GM23248 (cell line): ENCODE data around the gene FUT8. TPM values are rescaled to one million over a fixed set of nuclear protein-coding genes. Genes with fewer than 3 reads are reported as not detected.
A peak's percentile ranks its signal among the peaks of the same experiment; 100 is the strongest.
"Not testable (repeated sequence)": the region's sequence is repeated elsewhere in the genome, so short reads cannot be mapped to it uniquely, and the experiment has no call there.

Experiments
- DNase-seq: peaks from one replicate; pipeline ENCODE4 v3.0.0-alpha.2; 2015
- H2AFZ ChIP-seq: fragments of 200-600 bp; sonication (generic); 2 replicates; pipeline ENCODE4 v1.6.1; 2016; ENCODE audit warnings: antibody characterized with exemption
- H3F3A ChIP-seq: fragments of 200-600 bp; sonication (generic); 2 replicates; pipeline ENCODE4 v1.6.1; 2016; ENCODE audit warnings: mild to moderate bottlenecking, antibody characterized with exemption, mixed run types; ENCODE audit not compliant: insufficient read depth
- H3K27ac ChIP-seq: fragments of 200-600 bp; sonication (generic); 2 replicates; pipeline ENCODE4 v1.5.1; 2016; ENCODE audit warnings: mild to moderate bottlenecking
- H3K27me3 ChIP-seq: fragments of 200-600 bp; sonication (generic); replicated peaks from 2 replicates; pipeline ENCODE4 v1.6.1; 2016; ENCODE audit warnings: mild to moderate bottlenecking; ENCODE audit not compliant: insufficient read depth
- H3K36me3 ChIP-seq: fragments of 200-600 bp; sonication (generic); 2 replicates; pipeline ENCODE4 v1.6.1; 2016; ENCODE audit warnings: low read depth, mild to moderate bottlenecking
- H3K4me1 ChIP-seq: fragments of 200-600 bp; sonication (generic); 2 replicates; pipeline ENCODE4 v1.6.1; 2016; ENCODE audit warnings: mild to moderate bottlenecking; ENCODE audit not compliant: insufficient read depth
- H3K4me2 ChIP-seq: fragments of 200-600 bp; sonication (generic); one replicate; pipeline ENCODE4 v1.6.1; 2016; ENCODE audit warnings: mild to moderate bottlenecking; ENCODE audit not compliant: unreplicated experiment
- H3K4me3 ChIP-seq: fragments of 200-600 bp; sonication (generic); 2 replicates; pipeline ENCODE4 v1.5.1; 2016; ENCODE audit warnings: mild to moderate bottlenecking
- H3K79me2 ChIP-seq: fragments of 200-600 bp; sonication (generic); 2 replicates; pipeline ENCODE4 v1.6.1; 2016; ENCODE audit warnings: mild to moderate bottlenecking; ENCODE audit not compliant: insufficient read depth
- H3K9ac ChIP-seq: fragments of 200-600 bp; sonication (generic); 2 replicates; pipeline ENCODE4 v1.6.1; 2016; ENCODE audit warnings: mild to moderate bottlenecking
- H3K9me2 ChIP-seq: fragments of 200-600 bp; sonication (generic); 2 replicates; pipeline ENCODE4 v1.6.1; 2016; ENCODE audit warnings: mixed run types, mild to moderate bottlenecking, moderate library complexity; ENCODE audit not compliant: insufficient read depth
- H3K9me3 ChIP-seq: fragments of 200-600 bp; sonication (generic); one replicate; pipeline ENCODE4 v1.6.1; 2017; ENCODE audit warnings: low read depth
- H4K20me1 ChIP-seq: fragments of 200-600 bp; sonication (generic); 2 replicates; pipeline ENCODE4 v1.6.0; 2016; ENCODE audit not compliant: insufficient read depth
- EZH2 ChIP-seq: fragments of 200-600 bp; sonication (generic); IDR thresholded peaks from 2 replicates; pipeline ENCODE4 v1.6.1; 2018; ENCODE audit warnings: antibody characterized with exemption, mild to moderate bottlenecking; ENCODE audit not compliant: insufficient read depth, poor library complexity, severe bottlenecking
- EZH2phosphoT487 ChIP-seq: fragments of 200-600 bp; sonication (generic); IDR thresholded peaks from 2 replicates; pipeline ENCODE4 v1.6.1; 2018; ENCODE audit warnings: antibody characterized with exemption, moderate library complexity, mild to moderate bottlenecking, low read depth; ENCODE audit not compliant: insufficient read depth
- WGBS, 2 experiments: methylation state at CpG; one replicate each; pipeline ENCODE4 v1.1.6; 2015 to 2017; ENCODE audit warnings: low lambda C conversion rate in 2 of 2, low coverage in 1 of 2; ENCODE audit errors: missing lambda C conversion rate in 2 of 2; 5-methylcytosine and 5-hydroxymethylcytosine counted together
- in situ Hi-C: fragments of 300-500 bp; cut with MboI; formaldehyde crosslinking; loops from 2 replicates; pipeline ENCODE4 v1.15.0; 2020
- polyA plus RNA-seq: library from polyadenylated mRNA; unstranded; fragments of >200 nt; fragmentation: Nextera tagmentation; extraction: Ambion mirVana; gene quantifications from 2 replicates; pipeline ENCODE4 v1.2.1, GENCODE V29; 2016
- total RNA-seq: library from RNA; depleted of rRNA; stranded (reverse); fragments of >200 nt; shearing (Covaris generic); gene quantifications from 2 replicates; pipeline ENCODE4 v1.2.3, GENCODE V29; 2014

FUT8 gene
- total and polyA plus RNA-seq, 2 experiments from 2014 or later = 40.0 to 60.6 TPM

GRCh38 chr14:65704850-65705249, 292.3 kb downstream of the FUT8 start:
- TF ChIP-seq EZH2 = no peak
- no peak for TF ChIP-seq EZH2phosphoT487
- peaks cover 17% of the 10 kb centered on the region; the same call in 1 of the 2 replicates for H3F3A ChIP-seq
- H3K36me3 ChIP-seq = no peaks in the 10 kb centered on the region
- H3K27me3 ChIP-seq = no peaks in the 10 kb centered on the region
- no peaks in the 10 kb centered on the region for H3K9me3 ChIP-seq
- H3K9ac ChIP-seq = no peak overlapping the region; the same call in 1 of the 2 replicates
- H3K79me2 ChIP-seq = peaks cover 18% of the 10 kb centered on the region; the same call in 1 of the 2 replicates
- H4K20me1 ChIP-seq = peaks cover 5% of the 10 kb centered on the region; the same call in 1 of the 2 replicates
- no peak overlapping the region for H2AFZ ChIP-seq
- in situ Hi-C loops = no loop called here
- H3K4me1 ChIP-seq = peaks cover 22% of the 10 kb centered on the region
- H3K4me2 ChIP-seq = peak overlapping the region; percentile 53
- H3K4me3 ChIP-seq = no peak overlapping the region
- DNase-seq = peak; percentile 42
- H3K27ac ChIP-seq = peak overlapping the region; percentile 66
- no peaks in the 10 kb centered on the region for H3K9me2 ChIP-seq

GRCh38 chr14:65709576-65709975, 297.0 kb downstream of the FUT8 start:
- H4K20me1 ChIP-seq = peaks cover 5% of the 10 kb centered on the region; the same call in 1 of the 2 replicates
- H3K9me2 ChIP-seq = no peaks in the 10 kb centered on the region
- H3K36me3 ChIP-seq = no peaks in the 10 kb centered on the region
- no peaks in the 10 kb centered on the region for H3K27me3 ChIP-seq
- 48 to 52% methylated on average over 6 of the region's 6 CpGs for WGBS, 2 experiments
- H3K4me2 ChIP-seq = no peak overlapping the region
- in situ Hi-C loops = no loop called here
- peaks cover 8% of the 10 kb centered on the region for H3K4me1 ChIP-seq
- H3K27ac ChIP-seq = no peak overlapping the region
- TF ChIP-seq EZH2 (no peak), EZH2phosphoT487 (no peak)
- no peak overlapping the region for H3K9ac ChIP-seq
- no peaks in the 10 kb centered on the region for H3K9me3 ChIP-seq
- H3K4me3 ChIP-seq = no peak overlapping the region
- peak; percentile 38 for DNase-seq
- H3K79me2 ChIP-seq = peaks cover 25% of the 10 kb centered on the region
- peaks cover 11% of the 10 kb centered on the region; the same call in 1 of the 2 replicates for H3F3A ChIP-seq
- no peak overlapping the region for H2AFZ ChIP-seq

- H2AFZ ChIP-seq, H3K9ac ChIP-seq, H3K4me2 ChIP-seq, H3K4me3 ChIP-seq, H3K36me3 ChIP-seq, DNase-seq, H4K20me1 ChIP-seq, H3K9me2 ChIP-seq, H3K27me3 ChIP-seq, H3K27ac ChIP-seq, in situ Hi-C loops, H3F3A ChIP-seq, H3K4me1 ChIP-seq, H3K9me3 ChIP-seq: not testable (repeated sequence)
- peaks cover 16% of the 10 kb centered on the region for H3K79me2 ChIP-seq
- 97 to 100% methylated on average over 2 to 35 of the region's 35 CpGs for WGBS, 2 experiments
Measured at GRCh38 chr14:65716813-65717212, 304.3 kb downstream of the FUT8 start.

GRCh38 chr14:65717384-65717915, 304.9 kb downstream of the FUT8 start:
- H4K20me1 ChIP-seq, H3K36me3 ChIP-seq, H3K4me3 ChIP-seq, H3K4me2 ChIP-seq, DNase-seq, H3K9me3 ChIP-seq, H3F3A ChIP-seq, in situ Hi-C loops, H2AFZ ChIP-seq, H3K27me3 ChIP-seq, H3K27ac ChIP-seq, H3K9me2 ChIP-seq, H3K9ac ChIP-seq, H3K4me1 ChIP-seq: not testable (repeated sequence)
- H3K79me2 ChIP-seq = peaks cover 16% of the 10 kb centered on the region
- WGBS, 2 experiments = 99 to 100% methylated on average over 7 to 28 of the region's 29 CpGs

GRCh38 chr14:65718629-65719028, 306.1 kb downstream of the FUT8 start:
- Histone ChIP-seq H3K27me3 (no peaks in the 10 kb centered on the region), H3K4me1 (no peaks in the 10 kb centered on the region), H3F3A (no peaks in the 10 kb centered on the region), H3K9me3 (no peaks in the 10 kb centered on the region), H2AFZ (no peak overlapping the region), H3K27ac (no peak overlapping the region), H3K9ac (no peak overlapping the region), H4K20me1 (no peaks in the 10 kb centered on the region), H3K4me3 (no peak overlapping the region), H3K79me2 (peaks cover 14% of the 10 kb centered on the region), H3K9me2 (no peaks in the 10 kb centered on the region), H3K4me2 (no peak overlapping the region), H3K36me3 (peaks cover 3% of the 10 kb centered on the region; the same call in 1 of the 2 replicates)
- in situ Hi-C loops = no loop called here
- no peak for DNase-seq
- 100% methylated on average over 1 of the region's 1 CpG for WGBS, 2 experiments
- TF ChIP-seq EZH2phosphoT487 (no peak), EZH2 (no peak)
